Amniotic stem cell (primary cell): ENCODE data around the gene MDK.
A peak's percentile ranks its signal among the peaks of the same experiment; 100 is the strongest.

Experiments
- DNase-seq: peaks from one replicate; lab custom pipeline; 2025; lab: John Stamatoyannopoulos, UW

MDK gene

DNA sequence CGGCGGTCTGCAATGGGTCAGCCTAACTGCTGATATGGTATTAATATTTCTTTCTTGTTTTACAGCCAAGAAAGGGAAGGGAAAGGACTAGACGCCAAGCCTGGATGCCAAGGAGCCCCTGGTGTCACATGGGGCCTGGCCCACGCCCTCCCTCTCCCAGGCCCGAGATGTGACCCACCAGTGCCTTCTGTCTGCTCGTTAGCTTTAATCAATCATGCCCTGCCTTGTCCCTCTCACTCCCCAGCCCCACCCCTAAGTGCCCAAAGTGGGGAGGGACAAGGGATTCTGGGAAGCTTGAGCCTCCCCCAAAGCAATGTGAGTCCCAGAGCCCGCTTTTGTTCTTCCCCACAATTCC, 1.9 kb downstream of the MDK start:
- no peak for DNase-seq

DNA sequence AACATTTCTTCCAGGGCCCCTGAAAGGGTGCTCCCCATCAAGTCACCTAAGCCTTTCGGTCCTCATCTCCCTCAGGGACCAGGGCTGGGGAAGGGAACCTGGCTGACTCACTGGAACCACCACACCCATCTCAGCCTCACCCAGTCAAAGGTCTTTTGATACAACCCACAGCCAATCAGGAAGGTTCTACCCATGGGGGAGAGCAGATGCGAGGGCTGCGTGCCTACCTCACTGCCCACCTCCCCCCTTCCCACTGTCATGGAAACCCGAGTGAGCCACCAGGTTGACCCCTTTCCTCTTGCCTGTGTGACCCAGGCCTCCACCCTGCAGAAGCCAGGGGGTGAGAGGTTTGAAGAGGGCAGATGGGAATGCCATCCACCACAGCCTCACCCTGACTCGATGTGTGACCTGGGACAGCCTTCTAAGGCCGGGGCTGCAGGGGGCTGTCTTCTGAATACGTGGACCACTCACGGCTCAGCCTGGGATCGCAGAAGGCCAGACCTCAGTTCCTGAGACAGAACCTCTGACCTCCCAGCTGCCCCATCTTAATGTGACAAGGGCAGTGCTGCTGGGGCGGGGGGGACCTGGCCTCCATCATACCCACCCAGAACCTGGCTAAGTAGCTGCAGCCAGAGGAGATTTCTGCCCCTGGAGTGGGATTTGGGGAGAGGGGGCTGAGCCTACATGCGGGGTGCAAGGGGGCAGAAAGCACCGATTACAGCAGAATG, 2.7 kb downstream of the MDK start:
- DNase-seq, result no peak

DNA sequence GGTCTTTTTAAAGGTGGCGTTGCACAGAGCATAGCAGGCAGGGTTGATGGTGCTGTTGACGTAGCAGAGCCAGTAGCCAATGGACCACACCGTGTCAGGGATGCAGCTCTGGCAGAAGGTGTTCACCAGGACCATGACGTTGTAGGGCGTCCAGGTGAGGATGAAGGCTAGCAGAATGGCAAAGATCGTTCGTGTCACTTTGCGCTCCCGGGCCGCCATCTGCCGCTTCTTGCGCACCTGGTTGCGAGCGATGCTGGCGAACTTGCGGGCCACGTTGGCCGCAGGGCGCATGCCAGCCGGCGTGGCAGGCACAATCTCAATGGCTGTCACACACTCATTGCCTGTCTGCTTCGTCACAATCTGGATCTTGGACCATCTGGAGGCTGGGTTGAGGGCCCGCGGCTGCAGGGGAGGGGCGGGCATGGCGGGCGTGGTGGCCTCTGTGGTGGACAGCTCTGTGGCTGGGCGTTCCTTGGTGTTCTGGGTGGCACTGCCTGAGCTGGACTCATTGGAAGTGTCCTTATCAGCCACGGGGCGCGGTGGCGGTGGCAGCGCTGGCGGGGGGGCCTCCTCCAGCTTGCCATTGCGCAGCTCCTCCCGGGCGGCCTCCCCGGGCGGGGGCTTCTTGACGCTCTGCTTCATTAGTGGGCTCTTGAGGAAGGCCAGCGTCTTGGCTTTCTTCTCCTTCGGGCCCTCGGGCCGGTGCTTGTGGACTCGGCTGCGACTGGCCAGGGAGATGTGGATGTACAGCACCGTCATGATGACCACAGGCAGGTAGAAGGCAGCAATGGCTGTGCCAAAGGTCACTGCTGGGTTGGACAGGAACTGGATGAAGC, 3.9 kb downstream of the MDK start:
- no peak for DNase-seq

DNA sequence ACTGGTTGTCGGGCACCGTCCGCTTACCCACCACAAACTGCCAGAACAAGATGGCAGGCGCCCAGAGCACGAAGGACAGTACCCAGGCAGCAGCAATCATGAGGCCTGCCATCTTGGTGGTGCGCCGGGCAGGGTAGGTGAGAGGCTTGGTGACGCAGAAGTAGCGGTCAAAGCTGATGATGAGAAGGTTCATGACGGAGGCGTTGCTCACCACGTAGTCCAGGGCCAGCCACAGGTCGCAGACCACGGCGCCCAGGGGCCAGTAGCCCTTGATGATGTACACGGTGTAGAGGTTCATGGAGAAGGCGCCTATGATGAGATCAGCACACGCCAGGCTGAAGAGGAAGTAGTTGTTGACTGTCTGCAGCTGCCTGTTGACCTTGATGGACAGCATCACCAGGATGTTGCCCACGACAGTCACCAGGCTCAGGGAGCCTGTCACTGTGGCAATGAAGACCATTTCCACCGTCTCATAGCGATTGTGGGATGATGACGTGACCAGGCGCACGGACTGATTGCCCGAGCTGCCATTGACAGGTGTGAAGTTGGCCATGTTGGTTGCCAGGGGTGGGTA, 4.6 kb downstream of the MDK start:
- no peak for DNase-seq

DNA sequence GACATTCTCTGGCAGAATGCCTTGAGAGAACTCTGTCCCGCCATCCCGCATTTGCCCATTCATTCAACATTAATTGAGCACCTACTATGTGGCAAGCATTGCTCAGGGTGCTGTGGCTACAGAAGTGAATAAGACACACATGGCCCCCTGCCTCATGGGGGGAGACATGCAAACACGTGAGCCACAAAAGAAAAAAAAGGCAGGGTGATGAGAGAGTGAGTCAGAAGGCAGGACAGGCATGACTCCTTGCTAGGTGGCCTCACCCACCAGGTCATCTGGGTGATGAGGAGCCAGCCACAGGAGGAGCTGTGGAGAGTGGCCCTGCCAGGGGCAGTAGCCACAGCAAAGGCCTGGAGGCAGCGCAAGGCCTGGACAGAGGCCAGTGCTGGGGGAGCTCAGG, 5.2 kb downstream of the MDK start:
- DNase-seq, result no peak

DNA sequence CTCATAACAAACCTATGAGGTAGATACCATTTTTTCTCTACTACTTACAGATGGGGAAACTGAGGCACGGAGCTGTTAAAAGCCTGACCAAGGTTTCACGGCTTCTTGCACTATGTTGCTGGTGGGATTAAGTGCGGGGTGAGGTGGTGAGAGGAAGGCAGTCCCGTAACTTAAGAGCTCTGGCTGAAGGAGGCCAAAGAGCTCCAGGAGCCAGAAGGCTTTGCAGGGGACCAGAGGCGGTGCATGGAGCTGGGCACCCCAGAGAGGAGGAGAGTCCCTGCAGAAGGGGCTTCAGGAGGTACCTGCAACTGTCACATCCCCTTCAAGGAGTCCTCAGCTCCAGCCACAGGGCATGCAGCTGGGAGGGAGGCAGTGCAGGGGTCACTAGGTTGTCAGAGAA, 6.0 kb downstream of the MDK start:
- DNase-seq, result no peak

DNA sequence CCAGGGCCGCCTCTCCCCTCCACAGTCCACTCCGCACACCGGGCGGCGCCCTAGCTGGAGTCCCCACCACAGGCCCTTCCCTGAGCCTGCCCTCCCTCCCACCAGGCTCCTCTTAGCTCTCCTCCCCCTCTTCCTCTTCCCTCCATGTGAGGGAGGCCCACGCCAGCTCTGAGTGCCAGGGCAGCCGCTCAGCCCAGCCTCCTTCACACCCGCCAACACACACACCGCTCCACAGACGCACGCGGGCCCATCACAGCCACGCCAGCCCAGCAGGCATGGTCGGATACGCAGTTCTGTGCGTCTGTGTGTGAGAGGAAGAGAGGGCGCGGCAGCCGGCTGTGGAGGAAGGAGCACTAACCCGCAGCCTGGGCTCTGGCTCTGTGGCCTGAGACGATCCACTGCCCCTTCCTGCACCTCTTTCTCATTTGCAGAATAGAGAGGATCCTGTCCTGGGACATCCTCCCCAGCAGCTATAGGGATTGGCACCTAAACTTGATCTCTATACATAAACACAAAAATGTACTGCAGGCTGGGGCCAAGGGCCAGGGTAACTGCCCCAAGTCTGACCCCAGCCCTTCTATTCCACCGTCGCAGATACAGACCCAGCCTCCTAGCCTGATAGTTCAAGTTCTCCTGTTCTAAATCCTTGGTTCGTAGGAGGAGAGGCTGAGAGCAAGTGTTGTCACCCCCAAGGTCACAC, 6.6 kb downstream of the MDK start:
- no peak for DNase-seq

DNA sequence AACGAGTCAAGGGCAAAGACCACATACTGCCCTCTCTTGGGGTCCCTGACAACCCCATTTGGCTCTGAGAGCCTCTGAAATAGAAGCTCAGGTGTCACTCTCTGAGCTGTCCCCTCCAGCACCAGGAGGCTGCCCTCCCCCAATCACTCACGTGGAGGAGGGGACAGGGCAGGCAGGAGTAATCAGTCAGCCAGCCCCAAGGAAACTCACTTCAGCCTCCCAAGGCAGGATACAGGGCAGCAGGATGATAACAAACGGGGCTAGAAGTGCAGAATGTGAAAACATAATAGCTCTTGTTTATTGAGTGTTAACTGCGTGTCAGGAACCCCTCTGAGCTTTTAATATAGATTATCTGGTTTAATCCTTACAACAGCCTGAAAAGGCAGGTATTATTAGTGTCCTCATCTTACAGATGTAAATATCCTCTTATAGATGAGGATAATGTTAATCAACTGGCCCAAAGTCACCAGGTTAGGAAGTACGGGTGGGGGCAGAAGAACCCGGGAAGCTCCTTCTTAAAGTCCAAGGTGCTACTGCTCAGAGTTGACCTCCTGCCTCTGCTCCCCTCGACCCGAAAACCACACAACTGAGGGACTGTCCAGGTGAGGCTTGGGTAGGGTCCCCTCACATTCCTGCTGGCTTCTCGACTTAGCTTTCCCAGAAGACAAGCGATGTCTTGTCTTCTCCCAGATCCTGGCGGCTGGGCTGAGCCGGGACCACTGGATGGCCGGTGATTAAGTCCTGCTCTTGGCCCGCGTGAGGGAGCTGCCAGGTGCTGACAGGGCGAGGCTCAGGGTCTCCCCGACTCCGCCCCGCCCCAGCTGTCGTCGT, 7.4 kb downstream of the MDK start:
- no peak for DNase-seq

DNA sequence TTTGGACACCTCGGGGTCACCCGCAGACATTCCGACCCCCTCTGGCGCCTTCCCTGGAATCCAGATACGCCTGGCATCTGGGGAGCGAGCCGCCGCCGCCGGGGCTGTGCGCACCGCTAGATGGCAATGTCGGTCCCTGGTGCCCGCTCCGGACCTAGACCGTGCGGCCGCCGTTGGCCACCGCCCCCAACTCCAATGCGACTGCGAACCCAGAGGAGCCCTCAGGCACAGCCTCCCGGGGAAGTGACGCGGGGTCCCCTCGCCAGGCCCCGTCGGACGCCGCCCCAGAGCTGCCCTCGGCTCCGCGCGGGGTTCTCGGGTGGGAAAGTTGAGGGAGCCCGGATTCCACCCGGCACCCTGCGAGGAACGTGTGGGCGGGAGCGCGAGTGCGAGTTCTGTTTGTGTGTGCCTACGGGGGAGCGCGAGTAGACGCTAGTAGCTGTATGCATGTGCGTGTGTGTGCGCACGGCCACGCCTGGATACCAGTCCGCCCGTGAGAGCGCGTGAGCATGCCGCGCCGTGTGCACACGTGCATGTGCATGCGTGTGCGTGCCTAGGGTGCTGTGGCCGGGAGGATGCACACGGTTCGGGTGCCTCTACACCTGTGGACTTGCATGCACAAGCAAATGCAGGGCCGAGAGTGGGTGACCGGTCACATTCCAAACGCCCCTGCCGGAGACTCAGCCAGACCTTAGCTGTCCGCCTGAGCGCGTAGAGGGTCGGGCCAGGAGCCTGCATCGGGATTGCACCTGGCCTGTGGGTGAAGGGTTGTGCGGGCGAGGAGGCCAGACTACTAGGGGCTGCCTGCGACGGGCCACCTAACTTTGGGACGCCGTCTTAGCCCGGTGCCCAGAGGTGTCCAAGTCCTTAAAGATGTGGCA, 8.2 kb downstream of the MDK start:
- no peak for DNase-seq

DNA sequence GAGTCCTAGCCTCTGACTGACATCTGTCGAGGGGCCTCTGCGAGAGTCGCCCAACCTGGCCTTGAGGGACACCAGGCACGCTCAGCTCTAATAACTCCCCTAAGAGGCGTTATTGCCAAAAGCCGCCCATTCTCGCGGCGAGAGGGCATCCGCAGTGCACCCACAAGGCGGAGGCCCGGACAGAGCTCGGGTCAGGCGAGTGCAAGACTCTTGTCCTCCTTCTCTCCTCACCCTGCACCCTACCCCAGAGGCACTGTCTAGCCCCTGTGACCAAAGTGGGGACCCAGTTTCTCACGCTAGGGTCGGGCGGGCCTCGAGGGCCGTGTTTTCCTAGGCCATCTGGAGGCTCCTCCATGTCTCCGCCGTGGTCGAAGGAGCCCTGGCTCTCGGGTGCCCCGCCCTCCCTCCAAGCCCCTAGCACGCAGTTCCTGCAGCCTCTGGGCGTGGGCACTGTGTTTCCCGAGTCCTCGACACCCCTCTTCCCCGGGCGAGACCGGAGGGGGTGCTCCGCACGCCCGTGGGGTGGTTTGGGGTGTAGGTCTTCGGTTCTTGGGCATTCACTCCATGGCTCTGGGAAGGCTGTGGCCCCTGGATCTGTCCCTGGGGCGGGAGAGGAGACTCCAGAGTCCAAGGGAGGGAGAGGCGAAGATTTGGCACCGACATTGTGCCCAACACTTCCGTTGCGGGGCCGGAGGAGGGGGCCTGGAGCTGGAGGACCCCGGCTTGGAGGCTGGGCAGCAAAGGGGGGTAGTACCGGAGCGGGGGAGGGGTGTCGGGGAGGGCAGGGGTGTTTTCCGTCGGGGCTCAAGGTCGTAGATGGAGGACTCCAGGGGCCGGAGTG, 9.1 kb downstream of the MDK start:
- no peak for DNase-seq

DNA sequence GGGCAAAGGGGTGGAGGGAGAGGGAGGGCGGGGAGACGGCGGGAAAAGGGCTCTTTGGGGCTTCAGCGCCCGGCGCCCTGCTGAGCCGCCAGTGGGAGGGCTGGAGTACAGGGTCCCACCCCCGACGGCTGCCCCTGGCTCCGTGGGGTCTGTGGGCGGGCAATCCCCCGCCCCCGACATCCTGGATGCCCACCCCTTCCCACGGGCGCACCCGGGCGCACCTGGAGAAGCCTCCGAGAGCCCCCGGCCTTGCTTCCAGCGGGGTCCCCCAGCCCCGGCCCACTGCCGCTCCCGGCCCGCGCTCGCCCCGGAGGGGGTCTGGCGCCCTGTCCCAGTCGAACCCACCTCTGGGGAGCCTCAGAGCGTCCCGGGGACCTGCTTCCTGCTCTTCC, 9.7 kb downstream of the MDK start:
- no peak for DNase-seq

DNA sequence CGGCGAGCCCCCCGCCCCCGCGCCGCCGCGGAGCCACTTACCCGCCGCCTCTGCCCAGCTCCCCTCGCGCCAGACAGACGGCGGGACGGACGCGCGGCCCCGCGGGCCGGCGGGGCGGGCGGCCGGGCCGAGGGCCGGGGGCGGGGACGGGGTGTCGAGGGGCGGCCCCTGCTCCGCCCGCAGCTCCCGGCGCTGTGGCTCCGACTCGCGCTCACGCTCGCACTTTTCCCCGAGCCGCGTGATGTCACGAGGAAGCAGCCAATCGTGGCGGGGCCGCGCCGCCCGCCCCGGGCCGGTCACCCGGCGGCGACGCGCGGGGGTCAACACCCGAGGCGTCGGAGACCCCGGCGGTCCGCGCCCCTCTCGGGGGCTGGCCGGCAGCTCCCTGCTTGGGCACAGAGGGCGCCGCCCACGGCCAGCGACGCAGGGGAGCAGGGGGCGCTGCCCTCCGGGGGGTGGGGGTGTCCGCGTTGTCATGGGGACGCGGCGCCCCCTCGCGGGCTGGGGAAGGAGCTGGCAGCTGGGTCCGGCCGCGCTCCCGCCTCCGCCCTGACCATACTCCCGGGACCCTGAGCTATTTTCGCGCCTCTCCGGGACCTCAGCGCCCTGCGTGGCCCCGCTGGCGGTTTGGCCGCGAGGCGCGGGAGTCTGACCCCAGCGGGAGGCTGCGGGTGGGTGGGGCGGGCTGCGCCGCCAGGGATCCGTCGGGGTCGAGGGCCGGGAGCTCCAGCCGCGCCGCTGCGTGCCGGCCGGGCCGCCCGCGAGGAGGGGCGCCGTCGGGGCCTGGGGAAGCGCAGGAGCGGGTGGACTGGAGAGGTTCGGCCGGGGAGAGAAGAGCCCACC, 10.3 kb downstream of the MDK start, which contains the start of gene CHRM4:
Gene CHRM4, minus strand, starts transcription at position 199 of the 843 bp plus-strand sequence. CDS start 5,219 bp downstream, outside the sequence.
- DNase-seq, result no peak

DNA sequence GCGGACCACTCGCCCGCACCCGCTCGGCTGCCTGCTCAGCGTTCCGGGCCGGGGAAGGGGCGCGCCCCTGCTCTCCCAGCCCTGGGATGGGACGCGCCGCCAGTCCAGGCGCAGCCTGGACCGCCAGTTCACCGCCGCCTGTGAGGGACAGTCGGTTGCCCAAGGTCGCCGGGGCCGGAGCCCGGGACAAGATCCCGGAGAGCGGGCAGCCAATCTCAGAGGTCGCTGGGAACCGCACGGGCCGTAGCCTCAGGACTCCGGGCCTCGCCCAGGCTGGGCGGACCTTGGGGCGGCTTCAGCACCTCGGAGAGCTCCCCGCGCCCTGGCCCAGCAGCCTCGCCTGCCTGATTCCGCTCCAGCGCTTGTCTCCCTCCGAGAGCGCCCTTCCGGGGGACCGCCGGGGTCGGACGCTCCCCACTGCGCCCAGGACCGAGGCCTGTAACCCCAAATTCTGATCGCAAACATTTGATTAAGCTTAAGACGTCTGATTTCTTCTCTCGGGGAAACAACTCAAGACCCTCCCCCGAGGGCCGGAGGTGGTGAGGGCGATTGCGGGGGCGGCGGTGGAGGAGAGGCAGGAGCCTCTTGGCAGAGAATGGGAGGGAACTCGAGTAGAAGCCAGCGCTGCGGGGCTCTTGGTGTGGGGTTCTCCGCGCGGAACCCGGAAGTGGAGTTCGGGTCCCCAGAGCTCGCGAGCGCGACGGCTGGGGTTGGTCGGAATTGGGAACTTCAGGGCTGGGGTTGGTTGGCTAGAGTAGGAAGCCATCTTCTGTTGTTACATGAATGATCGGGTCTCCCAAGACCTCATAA, 11.2 kb downstream of the MDK start:
- peak; percentile 76 for DNase-seq

DNA sequence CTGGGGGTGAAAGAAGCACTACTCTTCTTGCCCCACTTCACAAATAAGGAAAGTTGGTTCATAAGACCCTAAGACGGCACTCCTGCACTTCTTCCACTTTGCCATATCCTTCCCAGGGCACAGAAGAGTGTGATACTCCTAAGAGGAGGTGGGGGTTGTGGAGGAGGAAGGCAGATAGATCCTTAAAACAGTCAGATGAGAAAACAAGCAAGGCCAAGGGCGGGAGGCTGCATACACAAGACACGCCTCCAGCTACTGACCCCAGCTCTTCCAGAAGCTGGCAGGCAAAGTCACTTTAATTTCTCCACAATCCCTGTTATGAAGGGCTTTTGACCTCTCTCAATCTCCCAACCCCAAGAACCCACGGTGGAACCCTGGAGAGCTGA, 11.8 kb downstream of the MDK start:
- DNase-seq, result no peak

DNA sequence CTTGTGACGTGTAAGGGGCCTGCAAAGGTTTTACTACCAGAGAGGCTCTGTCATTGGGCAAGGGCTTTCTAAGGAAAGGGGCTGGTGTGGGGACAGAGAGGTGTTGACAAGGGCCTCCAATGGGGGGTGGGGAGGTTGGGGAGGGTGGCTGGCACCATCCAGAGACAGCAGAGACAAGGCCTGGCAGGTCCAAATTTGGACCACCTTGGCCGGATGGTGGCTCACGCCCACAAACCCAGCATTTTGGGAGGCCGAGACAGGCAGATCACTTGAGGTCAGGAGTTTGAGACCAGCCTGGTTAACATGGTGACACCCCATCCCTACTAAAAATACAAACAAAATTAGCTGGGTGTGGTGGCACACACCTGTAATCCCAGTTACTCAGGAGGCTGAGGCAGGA, 12.3 kb downstream of the MDK start:
- no peak for DNase-seq

DNA sequence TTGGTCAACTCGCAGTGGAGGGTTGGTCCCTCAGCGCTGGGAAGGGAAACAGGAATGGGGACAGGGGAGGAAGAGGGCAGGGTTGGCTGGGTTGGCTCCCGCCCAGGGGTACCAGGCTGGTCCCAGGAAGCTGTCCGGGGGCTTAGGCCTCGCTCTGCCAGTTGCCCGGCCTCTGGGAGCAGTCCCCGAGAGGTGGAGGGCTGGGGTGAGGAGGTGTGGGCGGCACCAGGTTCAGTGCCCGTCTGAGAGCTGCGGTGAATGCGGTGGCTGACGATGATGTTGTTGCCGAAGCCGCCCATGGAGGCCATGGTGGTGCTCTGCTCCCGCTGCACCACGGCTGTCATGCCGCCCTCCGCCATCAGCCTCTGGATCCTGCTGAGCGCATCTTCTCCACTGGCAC, 16.1 kb downstream of the MDK start:
- no peak for DNase-seq

DNA sequence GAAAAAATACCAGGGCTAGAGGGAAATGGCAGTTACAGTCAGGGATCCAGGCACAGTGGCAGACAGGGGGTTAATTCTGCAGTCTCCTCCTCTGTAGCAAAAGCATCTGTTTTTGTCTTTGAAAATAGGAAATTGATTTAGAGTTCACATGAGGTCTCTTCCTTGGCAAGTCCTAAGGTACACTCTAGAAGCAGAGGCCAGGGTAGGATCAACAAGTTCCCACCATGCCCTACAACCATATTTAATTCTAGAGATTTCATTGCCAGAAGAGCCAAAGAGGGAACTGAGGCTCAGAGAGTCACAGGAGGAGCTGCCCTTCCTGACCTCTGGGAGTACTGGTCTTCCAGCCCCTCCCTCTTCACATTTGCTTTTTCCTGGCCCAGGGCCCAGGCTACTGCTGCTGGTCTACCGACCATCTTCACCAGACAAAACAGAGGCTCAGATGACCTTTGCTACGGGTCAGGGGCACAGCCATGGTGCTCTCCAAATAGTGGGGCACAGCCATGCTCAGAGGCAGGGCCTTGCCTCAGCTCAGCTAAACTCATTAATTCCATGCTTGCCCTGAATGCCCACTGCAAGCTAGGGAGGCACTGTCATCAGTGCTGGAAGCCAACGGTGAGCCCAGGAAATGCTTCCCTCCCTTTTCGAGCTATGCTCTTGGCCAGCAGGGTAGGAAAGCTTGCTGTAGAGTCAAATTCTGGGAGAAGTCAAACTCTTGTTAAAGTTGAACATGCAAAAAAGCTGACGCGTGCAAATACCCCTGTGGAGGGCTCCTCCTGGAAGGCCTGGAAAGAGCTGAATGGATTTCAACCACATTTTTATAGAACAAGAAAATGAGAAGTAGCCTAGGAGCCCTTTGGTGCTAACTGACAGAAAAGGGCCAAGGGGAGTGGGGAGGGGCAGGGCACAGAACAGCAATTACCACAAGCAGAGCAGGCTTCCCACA, 21.8 kb downstream of the MDK start:
- no peak for DNase-seq
